ENCODE data around the gene FAIM2. TPM values are rescaled to one million over a fixed set of nuclear protein-coding genes. Genes with fewer than 3 reads are reported as not detected.

FAIM2 gene
- total and polyA plus RNA-seq, 10 of the 15 experiments (the other 5 are each of a cell fraction or from before 2014, with no cell fraction given): not detected

- no peak for TF ChIP-seq IRF5 (IDR thresholded peaks at IDR 0.05; ENCODE audit: borderline replicate concordance)
- no peak for TF ChIP-seq NKRF (conservative IDR thresholded peaks at IDR 0.05)
- no peak for TF ChIP-seq MAX (IDR thresholded peaks at IDR 0.05; ENCODE audit: low read depth, low read length)
- TF ChIP-seq EZH2 (IDR thresholded peaks at IDR 0.05; ENCODE audit: borderline replicate concordance, control insufficient read depth, low read depth, low read length): no peak
- TF ChIP-seq RB1 (IDR thresholded peaks at IDR 0.05; ENCODE audit: borderline replicate concordance): no peak
- no peak for TF ChIP-seq DPF2 (IDR thresholded peaks at IDR 0.05)
- TF ChIP-seq TCF3 (IDR thresholded peaks at IDR 0.05; ENCODE audit: borderline replicate concordance, insufficient read depth, low read depth, low read length): no peak
- TF ChIP-seq ATF2 (IDR thresholded peaks at IDR 0.05; ENCODE audit: low read length): no peak
- TF ChIP-seq E4F1 (IDR thresholded peaks at IDR 0.05; ENCODE audit: borderline replicate concordance, partially characterized antibody): no peak
- TF ChIP-seq CHD1 (IDR thresholded peaks at IDR 0.05; ENCODE audit: low read depth, low read length): no peak
- TF ChIP-seq SIX5 (IDR thresholded peaks at IDR 0.05; ENCODE audit: low read depth, low read length, severe bottlenecking): no peak
- no peak for TF ChIP-seq USF2 (IDR thresholded peaks at IDR 0.05; ENCODE audit: borderline replicate concordance, low read depth, low read length)
- no peak for TF ChIP-seq MXI1 (IDR thresholded peaks at IDR 0.05; ENCODE audit: low read depth, low read length)
- intact Hi-C loops (cut with micrococcal nuclease; ENCODE audit: unreplicated experiment): no loop called here
- no peak; the same call in 2 of the 3 replicates for ATAC-seq
- 22% methylated on average over 14 of the region's 14 CpGs for WGBS (ENCODE audit: insufficient coverage, insufficient replicate concordance, low lambda C conversion rate, missing lambda C conversion rate)
- Histone ChIP-seq H3K9me3 (replicated peaks; ENCODE audit: control insufficient read depth, insufficient read depth, low read length) (no peaks in the 10 kb centered on the region; the same call in 2 of the 3 replicates), H3K4me1 (ENCODE audit: control insufficient read depth, insufficient read depth, low read length) (no peaks in the 10 kb centered on the region), H2AFZ (ENCODE audit: control insufficient read depth, low read depth, low read length) (no peak overlapping the region), H3K27ac (ENCODE audit: control insufficient read depth, insufficient read depth) (no peak overlapping the region), H3K4me2 (ENCODE audit: control insufficient read depth, insufficient read depth) (no peak overlapping the region), H3K36me3 (ENCODE audit: control insufficient read depth in 2 of 2, insufficient read depth in 2 of 2, low read length in 1 of 2) (no peaks in the 10 kb centered on the region), H3K27me3 (replicated peaks in 1 of 2; ENCODE audit: control insufficient read depth in 2 of 2, insufficient read depth in 2 of 2, low read length in 1 of 2) (peaks cover 6 to 9% of the 10 kb centered on the region in 2 experiments), H4K20me1 (ENCODE audit: control insufficient read depth, insufficient read depth) (no peaks in the 10 kb centered on the region), H3K9ac (ENCODE audit: control insufficient read depth, insufficient read depth, low read length) (no peak overlapping the region), H3K79me2 (ENCODE audit: control insufficient read depth, insufficient read depth, low read length) (no peaks in the 10 kb centered on the region), H3K4me3 (no peak overlapping the region)
- SMC1A ChIA-PET (ENCODE audit: uncharacterized antibody, unreplicated experiment): no interaction called here
- no peak for DNase-seq (ENCODE audit: low read depth, low spot score)
- BruUV-seq (replicated peaks): no TSS peak
- in situ Hi-C loops (cut with MboI): no loop called here
- CTCF ChIA-PET: no interaction called here
- POLR2A ChIA-PET: no interaction called here
- RAD21 ChIA-PET (ENCODE audit: unreplicated experiment): no interaction called here
- no peak for FAIRE-seq
Measured at GRCh38 chr12:49951411-49952240, 47.9 kb upstream of the FAIM2 start.

Data from GM12878 (cell line).